ENCODE measurements around the gene RHOT2.

The RHOT2 gene

GRCh38 chr16:684071-684794 is 16.3 kb downstream of the RHOT2 start, which contains the start of gene JMJD8:
JMJD8 (minus strand) TSS chr16:684334; CDS start chr16:684319, 15 bp downstream.
- ChIA-PET CTCF (interaction anchor here (1.2 kb wide), 2 partner anchors 9 to 12 kb away, joined by 3 to 4 read pairs; partner anchors contain the start of gene RHBDL1), POLR2A (interaction anchor here (0.9 kb wide), 1 partner anchor 36 kb away, joined by 3 read pairs; no protein-coding TSS in a partner anchor)
- no peak for TF ChIP-seq CTCF (IDR thresholded peaks at IDR 0.05; ENCODE audit: control extremely low read depth, extremely low read depth, low read depth, missing control alignments)
- peak; percentile 97 for DNase-seq (ENCODE audit: extremely low spot score)

- no peak for DNase-seq (ENCODE audit: extremely low spot score)
- ChIA-PET POLR2A (no interaction called here), CTCF (interaction anchor here (1.2 to 1.8 kb wide), 3 partner anchors 9 to 17 kb away, joined by 3 to 8 read pairs (median 4); partner anchors contain the start of genes RHBDL1 and RHOT2)
- no peak for TF ChIP-seq CTCF (IDR thresholded peaks at IDR 0.05; ENCODE audit: control extremely low read depth, extremely low read depth, low read depth, missing control alignments)
These were observed 17.2 kb downstream of the RHOT2 start for GRCh38 chr16:684961-685696.

GRCh38 chr16:685967-686366 is 18.0 kb downstream of the RHOT2 start:
- ChIA-PET CTCF (interaction anchor here (1.0 to 3.2 kb wide), 4 partner anchors 18 to 100 kb away, joined by 3 to 9 read pairs (median 6); partner anchors contain the start of gene RHOT2), POLR2A (interaction anchor here (0.9 kb wide), 1 partner anchor 50 kb away, joined by 3 read pairs; no protein-coding TSS in a partner anchor)
- TF ChIP-seq CTCF (IDR thresholded peaks at IDR 0.05; ENCODE audit: control extremely low read depth, extremely low read depth, low read depth, missing control alignments), result peak; percentile 23
- DNase-seq (ENCODE audit: extremely low spot score), result no peak

GRCh38 chr16:686459-687260 is 18.7 kb downstream of the RHOT2 start:
- no peak for DNase-seq (ENCODE audit: extremely low spot score)
- no peak for TF ChIP-seq CTCF (IDR thresholded peaks at IDR 0.05; ENCODE audit: control extremely low read depth, extremely low read depth, low read depth, missing control alignments)
- CTCF ChIA-PET, result interaction anchor here (1.0 to 3.2 kb wide), 6 partner anchors 19 to 99 kb away, joined by 3 to 9 read pairs (median 5); partner anchors contain the start of gene RHOT2
- POLR2A ChIA-PET, result interaction anchor here (0.9 kb wide), 1 partner anchor 49 kb away, joined by 3 read pairs; no protein-coding TSS in a partner anchor

GRCh38 chr16:687499-687898 is 19.6 kb downstream of the RHOT2 start:
- no peak for TF ChIP-seq CTCF (IDR thresholded peaks at IDR 0.05; ENCODE audit: control extremely low read depth, extremely low read depth, low read depth, missing control alignments)
- no peak for DNase-seq (ENCODE audit: extremely low spot score)
- ChIA-PET CTCF (interaction anchor here (1.0 to 3.2 kb wide), 3 partner anchors 32 to 98 kb away, joined by 3 to 9 read pairs (median 5); no protein-coding TSS in a partner anchor), POLR2A (no interaction called here)

All from GM10248 (cell line).